ENCODE measurements around the gene MUC22.
"Not testable (repeated sequence)": the region's sequence is repeated elsewhere in the genome, so short reads cannot be mapped to it uniquely, and the experiment has no call there.

The MUC22 gene

GRCh38 chr6:31038559-31038958 lies 28.3 kb downstream of the MUC22 start:
- no peak for DNase-seq (ENCODE audit: low spot score)

- no peak for DNase-seq (ENCODE audit: low spot score)
Observed at GRCh38 chr6:31040801-31041200, 30.5 kb downstream of the MUC22 start.

- DNase-seq (ENCODE audit: low spot score): no peak
Observed at GRCh38 chr6:31041372-31041974, 31.2 kb downstream of the MUC22 start.

DNA sequence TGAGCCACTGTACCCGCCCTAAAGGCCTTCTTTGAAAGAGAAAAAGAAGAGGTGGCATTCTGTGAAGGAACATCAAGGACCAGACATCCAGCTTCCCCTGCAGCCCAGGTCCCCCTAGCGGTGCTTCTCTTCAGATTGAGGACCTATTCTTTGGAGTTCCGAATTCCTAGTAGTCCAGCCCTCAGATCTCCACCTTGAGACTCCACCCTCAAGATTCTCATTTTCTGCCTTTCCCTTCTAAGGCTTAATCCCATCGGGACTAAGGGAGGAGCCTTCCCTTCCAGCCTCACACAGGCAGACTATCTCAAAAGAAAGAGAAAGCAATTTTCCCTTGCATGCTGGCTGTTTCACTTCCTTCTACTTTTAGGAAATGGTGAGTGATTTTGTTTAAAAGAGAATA lies 32.5 kb downstream of the MUC22 start:
- peak; percentile 19 for DNase-seq (ENCODE audit: low spot score)

DNA sequence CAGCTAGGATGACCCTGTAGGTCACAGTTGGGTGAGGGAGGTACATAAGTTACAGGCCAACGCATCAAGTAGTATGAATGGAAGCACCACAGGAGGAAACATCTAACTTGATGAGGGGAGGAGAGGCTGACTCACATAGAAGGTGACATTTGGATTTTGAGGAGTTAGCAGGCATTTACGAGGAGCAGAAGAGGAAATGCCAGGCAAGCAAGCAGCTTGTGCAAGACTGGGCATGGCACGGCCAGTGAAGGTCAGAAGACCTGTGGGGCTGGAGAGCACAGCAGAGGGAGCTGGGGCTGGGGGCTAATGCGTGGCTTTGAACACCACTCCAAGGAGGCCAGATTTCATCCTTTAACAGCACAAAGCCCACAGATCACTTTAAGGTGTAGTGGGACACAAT lies 37.8 kb downstream of the MUC22 start:
- DNase-seq (ENCODE audit: low spot score): no peak

GRCh38 chr6:31049518-31049917 lies 39.2 kb downstream of the MUC22 start:
- DNase-seq (ENCODE audit: low spot score): no peak

- DNase-seq (ENCODE audit: low spot score): not testable (repeated sequence)
Observed at GRCh38 chr6:31053187-31053586, 42.9 kb downstream of the MUC22 start.

- no peak for DNase-seq (ENCODE audit: low spot score)
Observed at GRCh38 chr6:31053873-31054272, 43.6 kb downstream of the MUC22 start.

GRCh38 chr6:31055441-31055840 lies 45.2 kb downstream of the MUC22 start:
- DNase-seq (ENCODE audit: low spot score): no peak

DNA sequence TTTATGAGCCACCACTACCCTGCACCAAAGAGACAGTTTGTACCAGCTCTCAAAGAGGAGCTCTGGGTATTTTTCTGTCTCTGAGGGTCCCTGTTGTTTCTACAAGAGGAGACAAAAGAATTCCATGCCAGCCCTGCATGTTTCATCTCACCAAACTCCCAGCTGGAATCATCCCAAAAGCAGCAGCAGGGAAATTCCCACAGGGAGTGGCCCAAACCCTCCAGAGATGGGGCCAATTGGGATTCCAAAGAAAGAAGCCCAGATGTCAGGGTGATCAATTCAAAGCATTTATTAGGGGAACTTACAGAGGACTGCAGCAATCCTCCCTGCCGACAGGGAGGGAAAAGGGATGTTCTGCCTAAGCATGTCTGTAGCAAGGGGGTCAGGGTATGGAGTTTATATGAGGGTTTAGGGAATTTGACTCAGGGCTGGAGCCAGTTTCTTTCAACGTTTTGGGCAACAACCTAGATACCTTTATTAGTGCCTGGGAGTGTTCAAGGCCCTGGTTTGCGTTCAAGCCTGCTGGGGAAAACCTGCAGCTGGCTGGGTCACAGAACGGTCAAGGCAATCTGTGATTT lies 47.2 kb downstream of the MUC22 start:
- no peak for DNase-seq (ENCODE audit: low spot score)

- no peak for DNase-seq (ENCODE audit: low spot score)
Observed at GRCh38 chr6:31058128-31058894, 48.0 kb downstream of the MUC22 start.

DNA sequence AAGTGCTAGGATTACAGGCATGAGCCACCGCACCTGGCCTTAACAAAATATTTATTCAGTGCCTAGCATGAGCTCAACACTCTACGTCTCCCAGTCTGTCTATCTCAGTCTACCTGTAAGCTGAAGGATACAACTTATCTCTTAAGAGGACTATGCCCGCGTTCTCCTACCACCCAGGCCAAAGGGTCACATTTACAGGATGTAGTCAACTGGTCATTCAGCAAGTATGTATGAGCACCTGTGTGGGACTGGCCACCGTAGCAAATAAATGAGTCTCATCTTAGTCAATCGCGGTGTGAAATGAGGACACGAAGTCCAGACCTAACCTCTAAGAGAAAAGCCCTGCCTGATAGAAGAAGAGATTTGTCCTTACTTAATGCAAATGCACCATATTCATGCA lies 49.9 kb downstream of the MUC22 start:
- DNase-seq (ENCODE audit: low spot score): no peak

GRCh38 chr6:31063906-31064435 lies 53.7 kb downstream of the MUC22 start:
- no peak for DNase-seq (ENCODE audit: low spot score)

DNA sequence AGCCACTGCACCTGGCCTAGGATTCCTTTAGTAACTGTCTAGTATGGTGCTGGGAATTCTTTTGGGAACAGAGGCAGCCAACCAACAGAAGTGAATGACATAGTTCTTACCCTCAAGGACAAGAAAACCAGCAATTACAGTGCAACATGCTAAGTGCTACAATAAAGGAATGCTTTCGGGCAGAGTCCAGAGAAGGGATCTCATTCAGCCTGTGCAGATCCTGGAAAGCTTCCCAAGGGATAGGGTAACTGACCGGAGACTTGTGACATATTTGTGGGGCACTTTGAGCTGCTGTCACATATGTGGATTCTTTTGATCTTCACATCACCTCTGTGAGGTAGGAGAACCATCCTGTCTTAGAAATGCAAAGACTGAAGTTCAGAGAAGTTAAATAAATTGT lies 55.3 kb downstream of the MUC22 start:
- DNase-seq (ENCODE audit: low spot score): no peak

DNA sequence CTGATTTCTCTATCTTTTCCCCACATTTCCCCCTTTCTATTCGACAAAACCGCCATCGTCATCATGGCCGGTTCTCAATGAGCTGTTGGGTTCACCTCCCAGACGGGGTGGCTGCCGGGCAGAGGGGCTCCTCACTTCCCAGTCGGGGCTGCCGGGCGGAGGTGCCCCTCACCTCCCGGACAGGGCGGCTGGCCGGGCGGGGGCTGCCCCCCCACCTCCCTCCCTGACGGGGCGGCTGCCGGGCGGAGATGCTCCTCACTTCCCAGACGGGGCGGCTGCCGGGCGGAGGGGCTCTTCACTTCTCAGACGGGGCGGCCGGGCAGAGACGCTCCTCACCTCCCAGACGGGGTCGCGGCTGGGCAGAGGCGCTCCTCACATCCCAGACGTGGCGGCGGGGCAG lies 56.8 kb downstream of the MUC22 start:
- not testable (repeated sequence) for DNase-seq (ENCODE audit: low spot score)

- not testable (repeated sequence) for DNase-seq (ENCODE audit: low spot score)
Observed at GRCh38 chr6:31067891-31068668, 57.8 kb downstream of the MUC22 start.

- peak; percentile 75 for DNase-seq (ENCODE audit: low spot score)
Observed at GRCh38 chr6:31068669-31069340, 58.5 kb downstream of the MUC22 start.

DNA sequence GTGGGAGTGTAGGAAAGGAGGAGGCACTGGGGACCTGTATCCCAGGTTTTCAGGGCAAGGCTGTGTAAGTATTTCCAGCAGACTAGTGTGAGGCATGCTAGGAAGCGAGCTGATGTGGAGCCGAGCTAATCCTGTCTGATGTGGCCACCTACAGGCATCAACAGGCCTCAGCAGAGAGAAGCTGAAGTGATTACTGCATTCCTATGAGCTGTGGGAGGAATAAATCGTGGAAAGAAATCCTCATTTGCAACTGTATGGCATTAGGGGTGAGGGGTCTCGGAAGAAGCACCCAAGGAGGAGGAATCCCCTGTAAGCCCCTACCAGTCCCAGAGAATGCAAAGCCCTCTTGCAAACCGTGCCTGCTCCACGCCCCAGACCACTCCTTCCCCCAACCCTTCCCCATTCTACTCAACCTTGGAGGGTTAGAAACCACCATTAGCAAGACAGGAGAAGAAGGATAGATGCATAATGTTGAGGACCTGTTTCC lies 60.5 kb downstream of the MUC22 start:
- no peak for DNase-seq (ENCODE audit: low spot score)

DNA sequence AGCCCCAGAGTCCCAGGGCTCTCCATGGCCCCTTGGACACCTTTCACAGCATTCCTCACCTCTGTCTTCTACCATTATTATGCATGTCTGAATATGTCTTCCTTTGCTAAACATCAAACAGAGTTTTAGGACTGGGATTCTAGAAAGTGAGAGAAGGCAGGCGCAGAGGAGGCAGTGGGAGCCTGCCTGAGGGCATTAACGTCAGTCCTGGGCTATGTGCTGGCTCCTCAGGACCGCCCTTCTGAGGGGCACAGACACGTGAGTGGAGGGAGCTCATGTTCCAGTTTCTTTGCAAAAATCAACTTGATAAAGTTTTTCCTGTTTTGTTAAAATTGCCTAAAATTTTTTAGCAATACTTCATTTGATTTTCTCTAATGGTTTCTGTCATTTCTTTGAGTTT lies 64.1 kb downstream of the MUC22 start:
- DNase-seq (ENCODE audit: low spot score): no peak

DNA sequence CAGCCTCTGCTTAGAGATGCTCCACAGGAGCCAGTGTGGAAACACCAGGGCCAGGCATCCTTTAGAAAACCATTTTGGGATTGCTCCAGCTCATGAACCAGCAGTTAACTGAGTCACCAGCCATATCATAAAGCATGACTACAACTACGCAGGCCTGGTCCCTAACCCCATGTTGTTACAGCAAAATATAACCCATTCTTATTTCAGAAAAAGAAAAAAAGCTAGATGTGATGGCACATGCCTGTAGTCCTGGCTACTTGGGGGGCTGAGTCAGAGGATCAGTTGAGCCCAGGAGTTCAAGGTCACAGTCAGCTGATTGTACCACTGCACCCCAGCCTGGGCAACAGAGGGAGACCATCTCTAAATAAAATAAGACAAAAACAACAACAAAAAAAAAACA lies 65.3 kb downstream of the MUC22 start:
- DNase-seq (ENCODE audit: low spot score): no peak

GRCh38 chr6:31076611-31077010 lies 66.3 kb downstream of the MUC22 start:
- DNase-seq (ENCODE audit: low spot score): no peak

All from germinal center (tissue), 1 donor.